ENCODE results near the gene SPINDOC. TPM values are rescaled to one million over a fixed set of nuclear protein-coding genes. Genes with fewer than 3 reads are reported as not detected.
A peak's percentile ranks its signal among the peaks of the same experiment; 100 is the strongest.

SPINDOC gene
- total RNA-seq, 1 experiment from 2014 or later, result 53.8 TPM

DNA sequence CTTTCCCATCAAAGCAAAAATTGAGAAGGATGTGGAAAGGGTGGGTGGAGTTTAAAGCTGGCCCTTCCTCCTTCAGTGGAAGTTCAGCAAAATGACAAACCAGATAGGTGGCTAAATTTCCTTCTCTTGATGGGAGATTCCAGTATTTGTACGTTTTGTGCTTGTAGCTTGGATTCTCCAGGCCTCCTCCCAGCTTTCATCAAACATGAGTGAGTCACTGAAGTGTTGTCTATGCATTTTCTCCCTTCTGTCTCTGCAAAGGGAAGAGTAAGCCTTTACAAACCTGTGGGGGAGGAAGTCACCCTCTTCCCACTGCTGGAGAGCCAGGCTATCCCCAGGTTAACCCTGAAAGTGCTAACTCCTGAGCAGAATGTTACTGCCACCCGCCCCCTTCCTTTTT, 32.0 kb downstream of the SPINDOC start:
- H3K27ac Mint-ChIP-seq (ENCODE audit: unreplicated experiment), result no peak overlapping the region
- no peak for DNase-seq
- no peaks in the 10 kb centered on the region for H3K27me3 Mint-ChIP-seq (ENCODE audit: unreplicated experiment)
- CTCF ChIA-PET, result interaction anchor here (0.6 to 2.3 kb wide), 2 partner anchors 57 to 101 kb away, joined by 5 to 7 read pairs; no protein-coding TSS in a partner anchor
- H3K4me1 Mint-ChIP-seq (ENCODE audit: low read depth, unreplicated experiment), result peaks cover 48% of the 10 kb centered on the region
- H3K9me3 Mint-ChIP-seq (ENCODE audit: low read depth, unreplicated experiment), result no peaks in the 10 kb centered on the region
- TF ChIP-seq CTCF (IDR thresholded peaks at IDR 0.05; ENCODE audit: unreplicated experiment), result no peak
- H3K4me3 Mint-ChIP-seq (ENCODE audit: low read depth, unreplicated experiment), result no peak overlapping the region
- BruUV-seq (replicated peaks), result no TSS peak
- H3K36me3 Mint-ChIP-seq (ENCODE audit: insufficient read depth, unreplicated experiment), result peaks cover 44% of the 10 kb centered on the region
- intact Hi-C loops (cut with micrococcal nuclease; ENCODE audit: unreplicated experiment), result no loop called here

- intact Hi-C loops (cut with micrococcal nuclease; ENCODE audit: unreplicated experiment), result no loop called here
- Mint-ChIP-seq H3K27ac (ENCODE audit: unreplicated experiment) (no peak overlapping the region), H3K4me1 (ENCODE audit: low read depth, unreplicated experiment) (peaks cover 48% of the 10 kb centered on the region), H3K9me3 (ENCODE audit: low read depth, unreplicated experiment) (no peaks in the 10 kb centered on the region), H3K4me3 (ENCODE audit: low read depth, unreplicated experiment) (no peak overlapping the region), H3K27me3 (ENCODE audit: unreplicated experiment) (no peaks in the 10 kb centered on the region), H3K36me3 (ENCODE audit: insufficient read depth, unreplicated experiment) (peaks cover 37% of the 10 kb centered on the region)
- TF ChIP-seq CTCF (IDR thresholded peaks at IDR 0.05; ENCODE audit: unreplicated experiment), result no peak
- no peak for DNase-seq
- BruUV-seq (replicated peaks), result no TSS peak
- CTCF ChIA-PET, result interaction anchor here (2.3 kb wide), 1 partner anchor 100 kb away, joined by 7 read pairs; no protein-coding TSS in a partner anchor
These were observed 32.7 kb downstream of the SPINDOC start for GRCh38 chr11:63845911-63846310.

- Mint-ChIP-seq H3K27ac (ENCODE audit: unreplicated experiment) (peak overlapping the region; percentile 81), H3K4me1 (ENCODE audit: low read depth, unreplicated experiment) (peaks cover 48% of the 10 kb centered on the region), H3K9me3 (ENCODE audit: low read depth, unreplicated experiment) (no peaks in the 10 kb centered on the region), H3K36me3 (ENCODE audit: insufficient read depth, unreplicated experiment) (peaks cover 28% of the 10 kb centered on the region), H3K4me3 (ENCODE audit: low read depth, unreplicated experiment) (peak overlapping the region; percentile 18), H3K27me3 (ENCODE audit: unreplicated experiment) (no peaks in the 10 kb centered on the region)
- no TSS peak for BruUV-seq (replicated peaks)
- no peak for TF ChIP-seq CTCF (IDR thresholded peaks at IDR 0.05; ENCODE audit: unreplicated experiment)
- no peak for DNase-seq
- CTCF ChIA-PET, result interaction anchor here (1.7 to 2.9 kb wide), 2 partner anchors 42 to 99 kb away, joined by 4 to 10 read pairs; no protein-coding TSS in a partner anchor
- intact Hi-C loops (cut with micrococcal nuclease; ENCODE audit: unreplicated experiment), result no loop called here
These were observed 33.6 kb downstream of the SPINDOC start for GRCh38 chr11:63846897-63847296.

DNA sequence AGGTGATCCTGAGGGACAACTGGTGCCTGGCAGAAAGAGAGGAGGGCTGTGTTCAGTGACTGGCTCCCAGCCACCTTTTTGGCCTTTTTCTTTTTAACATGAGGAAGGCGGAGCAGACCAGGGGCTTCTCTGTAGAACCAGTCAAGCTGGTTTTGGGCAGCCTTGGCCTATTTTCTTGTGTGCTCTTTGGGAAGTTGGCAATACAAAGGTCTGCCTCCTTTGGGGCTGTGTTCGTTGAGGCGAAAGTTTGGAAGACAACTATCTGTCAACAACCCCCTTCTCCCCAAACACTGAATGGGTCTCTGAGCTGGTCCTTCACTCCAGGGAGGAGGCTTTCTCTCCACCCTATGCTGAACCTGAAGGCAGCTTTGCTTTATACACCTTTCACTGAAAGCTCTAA, 34.1 kb downstream of the SPINDOC start:
- no TSS peak for BruUV-seq (replicated peaks)

More for the DNA sequence above, 34.1 kb downstream of the SPINDOC start:
- H3K4me3 Mint-ChIP-seq (ENCODE audit: low read depth, unreplicated experiment), result peak overlapping the region; percentile 18
- no peak for TF ChIP-seq CTCF (IDR thresholded peaks at IDR 0.05; ENCODE audit: unreplicated experiment)
- peak; percentile 70 for DNase-seq
- H3K9me3 Mint-ChIP-seq (ENCODE audit: low read depth, unreplicated experiment), result no peaks in the 10 kb centered on the region
- intact Hi-C loops (cut with micrococcal nuclease; ENCODE audit: unreplicated experiment), result no loop called here
- H3K4me1 Mint-ChIP-seq (ENCODE audit: low read depth, unreplicated experiment), result peaks cover 44% of the 10 kb centered on the region
- peaks cover 27% of the 10 kb centered on the region for H3K36me3 Mint-ChIP-seq (ENCODE audit: insufficient read depth, unreplicated experiment)
- peak overlapping the region; percentile 81 for H3K27ac Mint-ChIP-seq (ENCODE audit: unreplicated experiment)
- no peaks in the 10 kb centered on the region for H3K27me3 Mint-ChIP-seq (ENCODE audit: unreplicated experiment)
- CTCF ChIA-PET, result interaction anchor here (0.6 to 2.9 kb wide), 5 partner anchors 20 to 343 kb away, joined by 3 to 10 read pairs (median 4); no protein-coding TSS in a partner anchor
